Endothelial cell of umbilical vein (primary cell): ENCODE measurements around the gene KCNH6. TPM values are rescaled to one million over a fixed set of nuclear protein-coding genes. Genes with fewer than 3 reads are reported as not detected.

Experiments used
- BruUV-seq: library from RNA; stranded (reverse); fragments of 400-500 nt; replicated peaks from 2 replicates; lab custom pipeline; 2021; lab: Mats Ljungman, UMichigan
- CTCF ChIA-PET: fragments of 300-600, 350-600 bp; sonication (Branson Sonifier 250); formaldehyde crosslinking; loops from one replicate; lab custom pipeline; 2021; ENCODE audit warnings: antibody characterized with exemption, inconsistent platforms; lab: Charles Lee
- POLR2A ChIA-PET: fragments of 300-600, 350-600 bp; sonication (Branson Sonifier 250); formaldehyde crosslinking; loops from one replicate; lab custom pipeline; 2021; ENCODE audit warnings: antibody characterized with exemption, inconsistent platforms; lab: Charles Lee
- DNase-seq: peaks from one replicate; pipeline ENCODE4 v3.0.0-alpha.2; 2011; ENCODE audit warnings: low read depth, low spot score
- FAIRE-seq: peaks from 2 replicates; lab custom pipeline; 2011; peaks lifted over from hg19 to GRCh38; lab: Jason Lieb, UNC
- H2AFZ ChIP-seq: 2 replicates; pipeline ENCODE4 v1.6.0; 2012; ENCODE audit warnings: low read depth, low read length, control low read depth, inconsistent platforms
- H3K27ac ChIP-seq: 2 replicates; pipeline ENCODE4 v1.5.1; 2011; ENCODE audit warnings: low read depth, mild to moderate bottlenecking, control low read depth, low read length, moderate library complexity; ENCODE audit not compliant: insufficient read depth
- H3K27me3 ChIP-seq, 2 experiments: 2 replicates each; pipeline versions ENCODE4 v1.6.0 to v1.6.1; 2011; ENCODE audit warnings: low read length in 2 of 2, mixed read lengths in 1 of 2; ENCODE audit not compliant: control insufficient read depth in 2 of 2, insufficient read depth in 2 of 2
- H3K36me3 ChIP-seq, 2 experiments: 2 replicates in 1 of 2; 3 replicates in 1 of 2; pipeline ENCODE4 v1.5.1; 2011; ENCODE audit warnings: low read length in 2 of 2, mild to moderate bottlenecking in 1 of 2, moderate library complexity in 1 of 2; ENCODE audit not compliant: control insufficient read depth in 2 of 2, insufficient read depth in 2 of 2; ENCODE audit errors: extremely low read depth in 1 of 2
- H3K4me1 ChIP-seq: 3 replicates; pipeline ENCODE4 v1.5.1; 2011; ENCODE audit warnings: mild to moderate bottlenecking, low read length; ENCODE audit not compliant: control insufficient read depth, insufficient read depth; ENCODE audit errors: extremely low read depth
- H3K4me2 ChIP-seq: 2 replicates; pipeline ENCODE4 v1.6.1; 2011; ENCODE audit warnings: low read length, control low read depth, mixed read lengths; ENCODE audit not compliant: insufficient read depth
- H3K4me3 ChIP-seq, 3 experiments: fragments of 200-600 bp in 1 of 3; sonication (generic), shearing (Covaris generic) in 1 of 3; replicated peaks in 1 of 3; 2 replicates each; pipeline ENCODE4 v1.5.1; 2011 to 2016; ENCODE audit warnings: control low read depth in 3 of 3, low read length in 3 of 3, mild to moderate bottlenecking in 2 of 3, inconsistent platforms in 1 of 3, low read depth in 1 of 3, moderate library complexity in 1 of 3; ENCODE audit not compliant: insufficient read depth in 1 of 3
- H3K79me2 ChIP-seq: 2 replicates; pipeline ENCODE4 v1.6.0; 2012; ENCODE audit warnings: low read length, inconsistent platforms; ENCODE audit not compliant: control insufficient read depth, insufficient read depth
- H3K9ac ChIP-seq: replicated peaks from 2 replicates; pipeline ENCODE3; 2011; ENCODE audit warnings: low read length, control low read depth; ENCODE audit not compliant: insufficient read depth; ENCODE audit errors: extremely low read depth
- H3K9me1 ChIP-seq: replicated peaks from 3 replicates; pipeline ENCODE4 v1.6.0; 2011; ENCODE audit warnings: mild to moderate bottlenecking, low read length; ENCODE audit not compliant: control insufficient read depth, insufficient read depth; ENCODE audit errors: extremely low read depth
- H3K9me3 ChIP-seq: replicated peaks from 2 replicates; pipeline ENCODE4 v1.5.1; 2012; ENCODE audit warnings: low read length, inconsistent platforms; ENCODE audit not compliant: control insufficient read depth, insufficient read depth
- H4K20me1 ChIP-seq: replicated peaks from 2 replicates; pipeline ENCODE3; 2011; ENCODE audit warnings: mild to moderate bottlenecking, low read length; ENCODE audit not compliant: control insufficient read depth, insufficient read depth; ENCODE audit errors: extremely low read depth
- EZH2 ChIP-seq: IDR thresholded peaks from 2 replicates; pipeline ENCODE4 v1.6.1; 2012; ENCODE audit warnings: borderline replicate concordance, low read depth, mild to moderate bottlenecking, moderate library complexity, low read length, inconsistent platforms; ENCODE audit not compliant: severe bottlenecking
- FOS ChIP-seq: IDR thresholded peaks from 2 replicates; pipeline ENCODE4 v1.6.1; 2011; ENCODE audit warnings: mild to moderate bottlenecking, low read length, moderate library complexity, borderline replicate concordance; ENCODE audit not compliant: insufficient read depth
- GATA2 ChIP-seq: IDR thresholded peaks from 2 replicates; pipeline ENCODE4 v1.7.0; 2011; ENCODE audit warnings: low read depth, mild to moderate bottlenecking, moderate library complexity, mixed read lengths, low read length; ENCODE audit not compliant: insufficient read length, insufficient read depth
- JUN ChIP-seq: IDR thresholded peaks from 2 replicates; pipeline ENCODE4 v1.6.1; 2011; ENCODE audit warnings: borderline replicate concordance, low read depth; ENCODE audit not compliant: insufficient read length, insufficient read depth
- MYC ChIP-seq: IDR thresholded peaks from one replicate; pipeline ENCODE4 v1.6.1; 2011; ENCODE audit warnings: mild to moderate bottlenecking, low read depth, low read length
- POLR2A ChIP-seq: IDR thresholded peaks from 2 replicates; pipeline ENCODE4 v1.6.1; 2012; ENCODE audit warnings: low read depth, mild to moderate bottlenecking, control low read depth, low read length
- POLR2AphosphoS5 ChIP-seq: IDR thresholded peaks from 2 replicates; pipeline ENCODE4 v1.6.1; 2012; ENCODE audit warnings: low read depth, mild to moderate bottlenecking, control low read depth, low read length, moderate library complexity; ENCODE audit not compliant: insufficient read depth
- dilution Hi-C: fragments of 300-500 bp; cut with MboI; formaldehyde crosslinking; loops from one replicate; pipeline ENCODE4 v1.15.0; 2019; ENCODE audit warnings: low sequenced_read_pairs; ENCODE audit not compliant: extremely low pct_ligation_motif_present
- intact Hi-C: fragments of 100-400 bp; cut with micrococcal nuclease; formaldehyde crosslinking; loops from one replicate; pipeline ENCODE4 v1.10.0; 2022
- polyA plus RNA-seq, 4 experiments: library from polyadenylated mRNA; depleted of rRNA in 3 of 4; stranded (reverse) in 3 of 4; unstranded in 1 of 4; fragments of >200 nt; gene quantifications; 2 replicates each; pipeline versions ENCODE4 v1.2.1 to v1.2.3, GENCODE V29; 2011 to 2012; ENCODE audit warnings: missing spikeins in 1 of 4
- total RNA-seq: library from RNA; stranded (reverse); gene quantifications from 2 replicates; pipeline ENCODE4 v1.2.3, GENCODE V29; 2021
- TF ChIP-seq, protein P1 (sequence below), 2 donors: IDR thresholded peaks; 1 replicate in 1 of 2; 2 replicates in 1 of 2; pipeline ENCODE4 v1.5.1; 2011; ENCODE audit warnings: low read length in 2 of 2, mild to moderate bottlenecking in 2 of 2, moderate library complexity in 2 of 2, control low read depth in 1 of 2, inconsistent platforms in 1 of 2, low read depth in 1 of 2; ENCODE audit not compliant: insufficient read depth in 1 of 2; ENCODE audit errors: extremely low read depth in 1 of 2
- TF ChIP-seq, protein P2 (sequence below): IDR thresholded peaks from 2 replicates; pipeline ENCODE4 v1.6.1; 2011; ENCODE audit not compliant: insufficient read depth, insufficient read length

Gene KCNH6
- total and polyA plus RNA-seq, 2 donors (not counting 3 experiments of a cell fraction or from before 2014, with no cell fraction given) = 0.07 TPM; not detected in 1

DNA sequence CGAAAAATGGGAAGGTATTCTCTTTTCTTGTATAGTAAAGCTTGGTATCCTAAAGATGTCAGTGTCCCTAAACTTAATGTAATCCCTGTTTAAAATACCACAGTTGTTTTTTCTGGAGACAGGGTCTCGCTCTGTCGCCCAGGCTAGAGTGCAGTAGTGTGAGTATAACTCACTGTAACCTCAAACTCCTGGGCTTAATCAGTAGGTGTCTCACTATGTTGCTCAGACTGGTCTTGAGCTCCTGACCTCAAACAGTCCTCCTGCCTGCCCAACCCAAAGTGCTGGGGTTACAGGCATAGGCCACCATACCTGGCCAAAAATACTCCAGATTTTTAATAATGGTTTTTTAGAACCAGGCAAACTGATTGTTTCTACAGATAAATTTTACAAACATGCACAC is 35.3 kb downstream of the KCNH6 start:
- intact Hi-C loops (no loop called here), dilution Hi-C loops (no loop called here)
- H3K4me3 ChIP-seq = no peak overlapping the region
- FAIRE-seq = no peak
- H2AFZ ChIP-seq = no peak overlapping the region
- BruUV-seq = no TSS peak
- H3K4me2 ChIP-seq = no peak overlapping the region
- H3K9ac ChIP-seq = no peak overlapping the region
- no peak for DNase-seq
- no peaks in the 10 kb centered on the region for H3K4me1 ChIP-seq
- no peaks in the 10 kb centered on the region for H3K9me3 ChIP-seq
- POLR2A ChIA-PET = no interaction called here
- no peaks in the 10 kb centered on the region for H3K9me1 ChIP-seq
- peaks cover 93% of the 10 kb centered on the region for H3K79me2 ChIP-seq
- H3K27me3 ChIP-seq = no peaks in the 10 kb centered on the region
- no peaks in the 10 kb centered on the region for H3K36me3 ChIP-seq
- no peak for TF ChIP-seq EZH2
- no peak for TF ChIP-seq MYC
- TF ChIP-seq, protein P1, sequence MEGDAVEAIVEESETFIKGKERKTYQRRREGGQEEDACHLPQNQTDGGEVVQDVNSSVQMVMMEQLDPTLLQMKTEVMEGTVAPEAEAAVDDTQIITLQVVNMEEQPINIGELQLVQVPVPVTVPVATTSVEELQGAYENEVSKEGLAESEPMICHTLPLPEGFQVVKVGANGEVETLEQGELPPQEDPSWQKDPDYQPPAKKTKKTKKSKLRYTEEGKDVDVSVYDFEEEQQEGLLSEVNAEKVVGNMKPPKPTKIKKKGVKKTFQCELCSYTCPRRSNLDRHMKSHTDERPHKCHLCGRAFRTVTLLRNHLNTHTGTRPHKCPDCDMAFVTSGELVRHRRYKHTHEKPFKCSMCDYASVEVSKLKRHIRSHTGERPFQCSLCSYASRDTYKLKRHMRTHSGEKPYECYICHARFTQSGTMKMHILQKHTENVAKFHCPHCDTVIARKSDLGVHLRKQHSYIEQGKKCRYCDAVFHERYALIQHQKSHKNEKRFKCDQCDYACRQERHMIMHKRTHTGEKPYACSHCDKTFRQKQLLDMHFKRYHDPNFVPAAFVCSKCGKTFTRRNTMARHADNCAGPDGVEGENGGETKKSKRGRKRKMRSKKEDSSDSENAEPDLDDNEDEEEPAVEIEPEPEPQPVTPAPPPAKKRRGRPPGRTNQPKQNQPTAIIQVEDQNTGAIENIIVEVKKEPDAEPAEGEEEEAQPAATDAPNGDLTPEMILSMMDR (IDR thresholded peaks at IDR 0.05; ENCODE audit: extremely low read depth in 1 of 2, insufficient read depth in 1 of 2, low read depth in 1 of 2, low read length in 2 of 2) = no peak
- TF ChIP-seq, protein P2, sequence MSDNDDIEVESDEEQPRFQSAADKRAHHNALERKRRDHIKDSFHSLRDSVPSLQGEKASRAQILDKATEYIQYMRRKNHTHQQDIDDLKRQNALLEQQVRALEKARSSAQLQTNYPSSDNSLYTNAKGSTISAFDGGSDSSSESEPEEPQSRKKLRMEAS = no peak
- no peak for TF ChIP-seq GATA2
- TF ChIP-seq POLR2A = no peak
- TF ChIP-seq FOS = no peak
- TF ChIP-seq POLR2AphosphoS5 = no peak
- TF ChIP-seq JUN = no peak
- no peak overlapping the region for H3K27ac ChIP-seq
- H4K20me1 ChIP-seq = peaks cover 15% of the 10 kb centered on the region
- CTCF ChIA-PET = no interaction called here
